CD4-positive, alpha-beta T cell treated with Interleukin-4 for 4 hours (primary cell): Measurements from ENCODE around the gene LMF1.
"Not testable (repeated sequence)": the region's sequence is repeated elsewhere in the genome, so short reads cannot be mapped to it uniquely, and the experiment has no call there.

Source experiments
- DNase-seq: peaks from one replicate; pipeline ENCODE4 v3.0.0-alpha.2; 2020

LMF1 gene

GRCh38 chr16:969508-970385, 1.0 kb downstream of the LMF1 start:
- DNase-seq, result no peak

GRCh38 chr16:968620-969019, 2.2 kb downstream of the LMF1 start:
- no peak for DNase-seq

- no peak for DNase-seq
Measured at GRCh38 chr16:967546-968295, 3.1 kb downstream of the LMF1 start.

- DNase-seq, result no peak
Measured at GRCh38 chr16:967077-967541, 3.7 kb downstream of the LMF1 start.

- no peak for DNase-seq
Measured at GRCh38 chr16:966505-966904, 4.3 kb downstream of the LMF1 start.

- DNase-seq, result no peak
Measured at GRCh38 chr16:966035-966434, 4.7 kb downstream of the LMF1 start.

GRCh38 chr16:965487-965886, 5.3 kb downstream of the LMF1 start:
- DNase-seq, result no peak

- DNase-seq, result no peak
Measured at GRCh38 chr16:965036-965395, 5.8 kb downstream of the LMF1 start.

GRCh38 chr16:964356-965035, 6.3 kb downstream of the LMF1 start:
- peak; percentile 79 for DNase-seq

GRCh38 chr16:963913-964312, 6.9 kb downstream of the LMF1 start:
- no peak for DNase-seq

- no peak for DNase-seq
Measured at GRCh38 chr16:962901-963814, 7.6 kb downstream of the LMF1 start.

- no peak for DNase-seq
Measured at GRCh38 chr16:962366-962765, 8.4 kb downstream of the LMF1 start.

- DNase-seq, result no peak
Measured at GRCh38 chr16:959232-960040, 11.3 kb downstream of the LMF1 start.

- DNase-seq, result not testable (repeated sequence)
Measured at GRCh38 chr16:955766-956165, 15.0 kb downstream of the LMF1 start.

GRCh38 chr16:953818-954217, 17.0 kb downstream of the LMF1 start:
- not testable (repeated sequence) for DNase-seq

GRCh38 chr16:952321-952720, 18.5 kb downstream of the LMF1 start:
- no peak for DNase-seq

- DNase-seq, result no peak
Measured at GRCh38 chr16:951660-952301, 19.0 kb downstream of the LMF1 start.

GRCh38 chr16:950733-951573, 19.8 kb downstream of the LMF1 start:
- DNase-seq, result not testable (repeated sequence)

GRCh38 chr16:948767-949166, 22.0 kb downstream of the LMF1 start:
- not testable (repeated sequence) for DNase-seq

GRCh38 chr16:947922-948303, 22.9 kb downstream of the LMF1 start:
- DNase-seq, result not testable (repeated sequence)
